ENCODE measurements around the gene ZNF155. TPM values are rescaled to one million over a fixed set of nuclear protein-coding genes. Genes with fewer than 3 reads are reported as not detected.
A peak's percentile ranks its signal among the peaks of the same experiment; 100 is the strongest.

Gene ZNF155
- total RNA-seq, 3 donors from 2014 or later (not counting 1 experiment from before 2014, with no cell fraction given), result 5.1 to 8.5 (median 6.5) TPM

DNA sequence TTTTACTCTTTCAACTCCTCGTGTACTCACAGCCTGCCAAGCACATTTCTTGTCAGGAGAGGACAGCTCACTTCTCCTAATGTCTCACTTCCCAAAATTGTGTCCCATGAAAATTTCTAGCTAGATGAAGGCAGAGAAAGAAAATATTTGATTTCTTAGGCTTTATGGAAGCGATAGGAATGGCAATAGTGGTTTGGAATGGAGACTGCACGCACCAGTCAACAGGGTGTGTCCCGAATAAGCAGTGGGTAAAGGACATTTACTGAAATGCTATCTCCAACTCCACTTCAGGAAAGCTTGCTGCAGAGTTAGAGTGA is 40.9 kb downstream of the ZNF155 start:
- Histone ChIP-seq H3K9me3 (ENCODE audit: control insufficient read depth, insufficient read depth, low read length) (peaks cover 2% of the 10 kb centered on the region), H3K4me1 (ENCODE audit: control insufficient read depth, insufficient read depth, low read length) (peaks cover 13% of the 10 kb centered on the region), H3K4me3 (ENCODE audit: low read length) (peak overlapping the region; percentile 68), H3K27me3 (ENCODE audit: control insufficient read depth, insufficient read depth, low read length) (peaks cover 3% of the 10 kb centered on the region), H3K36me3 (ENCODE audit: control insufficient read depth, insufficient read depth, low read length) (peaks cover 24% of the 10 kb centered on the region), H3K27ac (ENCODE audit: low read length) (no peak overlapping the region)
- TF ChIP-seq, protein P1, sequence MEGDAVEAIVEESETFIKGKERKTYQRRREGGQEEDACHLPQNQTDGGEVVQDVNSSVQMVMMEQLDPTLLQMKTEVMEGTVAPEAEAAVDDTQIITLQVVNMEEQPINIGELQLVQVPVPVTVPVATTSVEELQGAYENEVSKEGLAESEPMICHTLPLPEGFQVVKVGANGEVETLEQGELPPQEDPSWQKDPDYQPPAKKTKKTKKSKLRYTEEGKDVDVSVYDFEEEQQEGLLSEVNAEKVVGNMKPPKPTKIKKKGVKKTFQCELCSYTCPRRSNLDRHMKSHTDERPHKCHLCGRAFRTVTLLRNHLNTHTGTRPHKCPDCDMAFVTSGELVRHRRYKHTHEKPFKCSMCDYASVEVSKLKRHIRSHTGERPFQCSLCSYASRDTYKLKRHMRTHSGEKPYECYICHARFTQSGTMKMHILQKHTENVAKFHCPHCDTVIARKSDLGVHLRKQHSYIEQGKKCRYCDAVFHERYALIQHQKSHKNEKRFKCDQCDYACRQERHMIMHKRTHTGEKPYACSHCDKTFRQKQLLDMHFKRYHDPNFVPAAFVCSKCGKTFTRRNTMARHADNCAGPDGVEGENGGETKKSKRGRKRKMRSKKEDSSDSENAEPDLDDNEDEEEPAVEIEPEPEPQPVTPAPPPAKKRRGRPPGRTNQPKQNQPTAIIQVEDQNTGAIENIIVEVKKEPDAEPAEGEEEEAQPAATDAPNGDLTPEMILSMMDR (IDR thresholded peaks at IDR 0.05), result no peak
- Mint-ChIP-seq H3K4me3 (peak overlapping the region; percentile 99), H3K27ac (peak overlapping the region; percentile 88 to 98), H3K4me1 (peaks cover 24 to 28% of the 10 kb centered on the region in 2 donors), H3K36me3 (peaks cover 28% of the 10 kb centered on the region), H3K9me3 (peaks cover 10 to 16% of the 10 kb centered on the region in 2 donors), H3K27me3 (ENCODE audit: low read depth in 2 of 2) (peaks cover 20 to 33% of the 10 kb centered on the region in 2 donors)
- no peak for DNase-seq
- 53% methylated on average over 4 of the region's 4 CpGs for WGBS (ENCODE audit: insufficient coverage)
- intact Hi-C loops (cut with micrococcal nuclease), result loop anchor here (1.0 to 2.0 kb wide), 2 partner anchors 23 to 70 kb away; partner anchors contain the start of genes ZNF224 and ZNF230
- no peak for ATAC-seq

- 5% methylated on average over 37 of the region's 37 CpGs for WGBS (ENCODE audit: insufficient coverage)
- peaks cover 34% of the 10 kb centered on the region for H3K36me3 Mint-ChIP-seq
- peak within 1 kb of the TSS; percentile 99 for H3K4me3 Mint-ChIP-seq
Observed at GRCh38 chr19:44025217-44025936, 41.4 kb downstream of the ZNF155 start, which contains the start of gene ZNF222. Gene ZNF222 (plus strand): TSS chr19:44025379. CDS start chr19:44025437, 58 bp downstream.

GRCh38 chr19:44026622-44027021 is 42.6 kb downstream of the ZNF155 start:
- Mint-ChIP-seq H3K27ac (no peak overlapping the region), H3K27me3 (ENCODE audit: low read depth in 2 of 2) (peaks cover 6 to 19% of the 10 kb centered on the region in 2 donors), H3K4me1 (peaks cover 24 to 28% of the 10 kb centered on the region in 2 donors), H3K9me3 (peaks cover 12 to 18% of the 10 kb centered on the region in 2 donors), H3K4me3 (peak overlapping the region; percentile 37), H3K36me3 (peaks cover 45% of the 10 kb centered on the region)
- no peak for ATAC-seq
- WGBS (ENCODE audit: insufficient coverage), result 96% methylated on average over 6 of the region's 6 CpGs
- intact Hi-C loops (cut with micrococcal nuclease), result no loop called here
- peaks cover 11% of the 10 kb centered on the region for H3K9me3 ChIP-seq (ENCODE audit: control insufficient read depth, insufficient read depth, low read length)
- no peak for DNase-seq
- H3K27me3 ChIP-seq (ENCODE audit: control insufficient read depth, insufficient read depth, low read length), result no peaks in the 10 kb centered on the region
- peaks cover 13% of the 10 kb centered on the region for H3K4me1 ChIP-seq (ENCODE audit: control insufficient read depth, insufficient read depth, low read length)
- H3K36me3 ChIP-seq (ENCODE audit: control insufficient read depth, insufficient read depth, low read length), result peaks cover 35% of the 10 kb centered on the region
- no peak overlapping the region for H3K4me3 ChIP-seq (ENCODE audit: low read length)
- TF ChIP-seq, protein P1 (IDR thresholded peaks at IDR 0.05), result no peak
- H3K27ac ChIP-seq (ENCODE audit: low read length), result no peak overlapping the region

More at GRCh38 chr19:44025217-44025936, 41.4 kb downstream of the ZNF155 start, which contains the start of gene ZNF222:
- intact Hi-C loops (cut with micrococcal nuclease), result loop anchor here (1.0 to 2.0 kb wide), 2 partner anchors 23 to 69 kb away; partner anchors contain the start of genes ZNF224 and ZNF230
- H3K36me3 ChIP-seq (ENCODE audit: control insufficient read depth, insufficient read depth, low read length), result peaks cover 30% of the 10 kb centered on the region
- H3K9me3 ChIP-seq (ENCODE audit: control insufficient read depth, insufficient read depth, low read length), result peaks cover 2% of the 10 kb centered on the region
- peak within 1 kb of the TSS; percentile 68 for H3K4me3 ChIP-seq (ENCODE audit: low read length)
- H3K27ac Mint-ChIP-seq, result peak within 1 kb of the TSS; percentile 88 to 98
- H3K27me3 Mint-ChIP-seq (ENCODE audit: low read depth in 2 of 2), result peaks cover 15 to 28% of the 10 kb centered on the region in 2 donors
- ATAC-seq (peak; percentile 95 to 100 (median 99)), DNase-seq (peak; percentile 62 to 88)
- peaks cover 13% of the 10 kb centered on the region for H3K4me1 ChIP-seq (ENCODE audit: control insufficient read depth, insufficient read depth, low read length)
- peaks cover 10 to 16% of the 10 kb centered on the region in 2 donors for H3K9me3 Mint-ChIP-seq
- TF ChIP-seq, protein P1 (IDR thresholded peaks at IDR 0.05), result no peak
- H3K27me3 ChIP-seq (ENCODE audit: control insufficient read depth, insufficient read depth, low read length), result peaks cover 2% of the 10 kb centered on the region
- H3K27ac ChIP-seq (ENCODE audit: low read length), result peak within 1 kb of the TSS; percentile 32
- peaks cover 24 to 28% of the 10 kb centered on the region in 2 donors for H3K4me1 Mint-ChIP-seq
